K562 (cell line): ENCODE results near the gene KCNK7. TPM values are rescaled to one million over a fixed set of nuclear protein-coding genes. Genes with fewer than 3 reads are reported as not detected.

Experiments used
- ASH1L ChIP-seq: fragments of 450-650 bp; IDR thresholded peaks from 2 replicates; pipeline ENCODE4 v1.6.1; 2018; ENCODE audit warnings: borderline replicate concordance, mild to moderate bottlenecking, low read depth; ENCODE audit not compliant: partially characterized antibody
- DIDO1 ChIP-seq: fragments of 450-650 bp; IDR thresholded peaks from 2 replicates; pipeline ENCODE4 v1.6.1; 2016; ENCODE audit warnings: low read depth, missing biosample characterization, missing genetic modification characterization
- HDAC8 ChIP-seq: fragments of 450-650 bp; IDR thresholded peaks from 2 replicates; pipeline ENCODE4 v1.6.1; 2016; ENCODE audit warnings: mild to moderate bottlenecking, missing genetic modification characterization, moderate library complexity, missing compliant biosample characterization
- LCOR ChIP-seq: sonication (generic); formaldehyde crosslinking; IDR thresholded peaks from 2 replicates; pipeline ENCODE4 v1.8.0; 2022; ENCODE audit warnings: mild to moderate bottlenecking, missing genetic modification reagents
- MAFF ChIP-seq: IDR thresholded peaks from 2 replicates; pipeline ENCODE4 v1.6.1; 2012; ENCODE audit warnings: low read length, improper control_type of control experiment
- NFE2L1 ChIP-seq: fragments of 450-650 bp; IDR thresholded peaks from 2 replicates; pipeline ENCODE4 v1.6.1; 2016; ENCODE audit warnings: missing genetic modification characterization, low read depth, mild to moderate bottlenecking, missing compliant biosample characterization, moderate library complexity, borderline replicate concordance
- RBBP5 ChIP-seq: fragments of 200-600 bp; sonication (generic); IDR thresholded peaks from 2 replicates; pipeline ENCODE4 v1.6.1; 2012; ENCODE audit warnings: borderline replicate concordance, mild to moderate bottlenecking, low read length, control low read depth, inconsistent platforms; ENCODE audit not compliant: insufficient read depth, poor library complexity, severe bottlenecking
- TCF7 ChIP-seq: sonication (generic); IDR thresholded peaks from 2 replicates; pipeline ENCODE4 v1.6.1; 2016; ENCODE audit warnings: antibody characterized with exemption, borderline replicate concordance
- TEAD4 ChIP-seq, 2 experiments: sonication (generic) in 1 of 2; formaldehyde crosslinking in 1 of 2; IDR thresholded peaks; 2 replicates each; pipeline versions ENCODE4 v1.6.1 to v1.8.0; 2012 to 2022; ENCODE audit warnings: borderline replicate concordance in 1 of 2, inconsistent platforms in 1 of 2, low read length in 1 of 2, mild to moderate bottlenecking in 1 of 2, missing genetic modification reagents in 1 of 2
- XRCC3 ChIP-seq: fragments of 450-650 bp; IDR thresholded peaks from 2 replicates; pipeline ENCODE4 v1.6.1; 2017; ENCODE audit warnings: mild to moderate bottlenecking, moderate library complexity
- ZBTB17 ChIP-seq: fragments of 450-650 bp; formaldehyde crosslinking; IDR thresholded peaks from 2 replicates; pipeline ENCODE4 v1.4.0; 2020; ENCODE audit warnings: mild to moderate bottlenecking
- ZNF583 ChIP-seq: fragments of 250-450 bp; sonication (Bioruptor Pico); IDR thresholded peaks from 2 replicates; pipeline ENCODE4 v1.4.0; 2020
- ZNF75A ChIP-seq: fragments of 450-650 bp; formaldehyde crosslinking; IDR thresholded peaks from 2 replicates; pipeline ENCODE4 v1.4.0; 2020; ENCODE audit warnings: mild to moderate bottlenecking
- polyA plus RNA-seq, 8 experiments: library from polyadenylated mRNA; depleted of rRNA in 4 of 8; stranded (reverse) in 5 of 8; unstranded in 3 of 8; fragments of >200 nt; fragmentation: Nextera tagmentation in 2 of 8; fragmentation: Illumina TruSeq in 1 of 8; extraction: Ambion mirVana in 2 of 8; extraction: Trizol in 1 of 8; gene quantifications; 2 replicates each; pipeline versions ENCODE4 v1.2.1 to v1.2.3, GENCODE V29; 2011 to 2014; ENCODE audit warnings: inconsistent platforms in 1 of 8, missing spikeins in 1 of 8
- total RNA-seq, 7 experiments: library from RNA; depleted of rRNA in 6 of 7; stranded (reverse); fragments of >200 nt in 6 of 7; fragmentation: Illumina TruSeq in 2 of 7; extraction: Trizol in 2 of 7; gene quantifications; 2 replicates each; pipeline versions ENCODE4 v1.2.1 to v1.2.3, GENCODE V29; 2011 to 2021; ENCODE audit warnings: low replicate concordance in 1 of 7
- TF ChIP-seq, protein P1 (sequence below): fragments of 150-350 bp; IDR thresholded peaks from 2 replicates; pipeline ENCODE4 v1.6.1; 2014; ENCODE audit warnings: low read depth, mild to moderate bottlenecking, low read length, borderline replicate concordance
- TF ChIP-seq, protein P2 (sequence below), 3 experiments: IDR thresholded peaks in 2 of 3; conservative IDR thresholded peaks in 1 of 3; 2 replicates each; pipeline ENCODE4 v1.5.1; 2011 to 2012; ENCODE audit warnings: low read length in 3 of 3, mild to moderate bottlenecking in 3 of 3, control low read depth in 2 of 3, improper control_type of control experiment in 1 of 3, inconsistent platforms in 1 of 3, low read depth in 1 of 3, mixed read lengths in 1 of 3, moderate library complexity in 1 of 3; ENCODE audit not compliant: insufficient read depth in 2 of 3
- TF ChIP-seq, protein P3 (sequence below): sonication (generic); formaldehyde crosslinking; IDR thresholded peaks from 2 replicates; pipeline ENCODE4 v1.8.0; 2022; ENCODE audit warnings: mild to moderate bottlenecking, missing genetic modification reagents
- TF ChIP-seq, protein P4 (sequence below): IDR thresholded peaks from 2 replicates; pipeline ENCODE4 v1.6.1; 2011; ENCODE audit not compliant: insufficient read length; ENCODE audit errors: extremely low read depth
- TF ChIP-seq, protein P5 (sequence below): fragments of 450-650 bp; conservative IDR thresholded peaks from 2 replicates; pipeline ENCODE4 v1.6.1; 2016; ENCODE audit warnings: missing genetic modification characterization, low read depth, mild to moderate bottlenecking, missing compliant biosample characterization, moderate library complexity

The KCNK7 gene
- total and polyA plus RNA-seq, 9 of the 15 experiments (the other 6 are each of a cell fraction or from before 2014, with no cell fraction given) = 0.07 to 0.40 TPM; not detected in 7

DNA sequence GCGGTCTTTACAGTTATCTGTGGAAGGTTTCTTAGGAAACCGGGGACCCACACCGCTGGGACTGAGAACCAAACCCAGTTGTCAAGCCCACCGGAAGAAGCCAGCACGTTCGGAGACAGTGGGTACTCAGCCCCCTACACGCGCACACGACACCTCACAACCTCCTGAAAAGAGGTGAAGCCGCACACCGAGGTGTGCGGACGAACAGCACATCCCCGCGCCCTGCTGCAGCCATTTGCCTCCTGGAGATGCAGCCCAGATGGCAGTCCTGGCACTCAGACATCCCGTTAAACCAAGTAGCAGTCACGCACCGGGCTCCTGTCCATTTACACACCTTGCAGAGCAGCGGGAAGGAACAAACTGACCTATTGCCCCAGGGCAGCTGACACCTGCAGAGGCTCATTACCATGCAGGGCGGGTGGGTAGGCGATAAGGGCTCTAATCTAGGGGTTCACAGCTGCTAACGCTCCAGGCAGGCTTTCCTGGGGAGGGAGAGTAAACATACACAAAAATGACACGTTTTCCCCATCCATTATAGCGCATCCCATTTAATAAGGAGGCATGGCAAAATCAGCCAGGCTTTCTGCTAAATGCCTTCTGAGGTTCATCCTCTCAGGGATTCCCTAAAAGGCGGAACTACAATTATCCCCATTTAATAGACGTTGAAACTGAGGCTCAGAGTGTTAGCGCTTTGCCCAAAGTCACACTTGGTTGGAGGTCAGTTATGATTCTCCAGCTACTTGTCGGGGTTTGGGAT lies 20.6 kb downstream of the KCNK7 start (continued):
- TF ChIP-seq, protein P1, sequence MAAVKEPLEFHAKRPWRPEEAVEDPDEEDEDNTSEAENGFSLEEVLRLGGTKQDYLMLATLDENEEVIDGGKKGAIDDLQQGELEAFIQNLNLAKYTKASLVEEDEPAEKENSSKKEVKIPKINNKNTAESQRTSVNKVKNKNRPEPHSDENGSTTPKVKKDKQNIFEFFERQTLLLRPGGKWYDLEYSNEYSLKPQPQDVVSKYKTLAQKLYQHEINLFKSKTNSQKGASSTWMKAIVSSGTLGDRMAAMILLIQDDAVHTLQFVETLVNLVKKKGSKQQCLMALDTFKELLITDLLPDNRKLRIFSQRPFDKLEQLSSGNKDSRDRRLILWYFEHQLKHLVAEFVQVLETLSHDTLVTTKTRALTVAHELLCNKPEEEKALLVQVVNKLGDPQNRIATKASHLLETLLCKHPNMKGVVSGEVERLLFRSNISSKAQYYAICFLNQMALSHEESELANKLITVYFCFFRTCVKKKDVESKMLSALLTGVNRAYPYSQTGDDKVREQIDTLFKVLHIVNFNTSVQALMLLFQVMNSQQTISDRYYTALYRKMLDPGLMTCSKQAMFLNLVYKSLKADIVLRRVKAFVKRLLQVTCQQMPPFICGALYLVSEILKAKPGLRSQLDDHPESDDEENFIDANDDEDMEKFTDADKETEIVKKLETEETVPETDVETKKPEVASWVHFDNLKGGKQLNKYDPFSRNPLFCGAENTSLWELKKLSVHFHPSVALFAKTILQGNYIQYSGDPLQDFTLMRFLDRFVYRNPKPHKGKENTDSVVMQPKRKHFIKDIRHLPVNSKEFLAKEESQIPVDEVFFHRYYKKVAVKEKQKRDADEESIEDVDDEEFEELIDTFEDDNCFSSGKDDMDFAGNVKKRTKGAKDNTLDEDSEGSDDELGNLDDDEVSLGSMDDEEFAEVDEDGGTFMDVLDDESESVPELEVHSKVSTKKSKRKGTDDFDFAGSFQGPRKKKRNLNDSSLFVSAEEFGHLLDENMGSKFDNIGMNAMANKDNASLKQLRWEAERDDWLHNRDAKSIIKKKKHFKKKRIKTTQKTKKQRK = no peak
- TF ChIP-seq, protein P2, sequence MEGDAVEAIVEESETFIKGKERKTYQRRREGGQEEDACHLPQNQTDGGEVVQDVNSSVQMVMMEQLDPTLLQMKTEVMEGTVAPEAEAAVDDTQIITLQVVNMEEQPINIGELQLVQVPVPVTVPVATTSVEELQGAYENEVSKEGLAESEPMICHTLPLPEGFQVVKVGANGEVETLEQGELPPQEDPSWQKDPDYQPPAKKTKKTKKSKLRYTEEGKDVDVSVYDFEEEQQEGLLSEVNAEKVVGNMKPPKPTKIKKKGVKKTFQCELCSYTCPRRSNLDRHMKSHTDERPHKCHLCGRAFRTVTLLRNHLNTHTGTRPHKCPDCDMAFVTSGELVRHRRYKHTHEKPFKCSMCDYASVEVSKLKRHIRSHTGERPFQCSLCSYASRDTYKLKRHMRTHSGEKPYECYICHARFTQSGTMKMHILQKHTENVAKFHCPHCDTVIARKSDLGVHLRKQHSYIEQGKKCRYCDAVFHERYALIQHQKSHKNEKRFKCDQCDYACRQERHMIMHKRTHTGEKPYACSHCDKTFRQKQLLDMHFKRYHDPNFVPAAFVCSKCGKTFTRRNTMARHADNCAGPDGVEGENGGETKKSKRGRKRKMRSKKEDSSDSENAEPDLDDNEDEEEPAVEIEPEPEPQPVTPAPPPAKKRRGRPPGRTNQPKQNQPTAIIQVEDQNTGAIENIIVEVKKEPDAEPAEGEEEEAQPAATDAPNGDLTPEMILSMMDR (IDR thresholded peaks at IDR 0.05 in 2 of 3, conservative IDR thresholded peaks at IDR 0.05 in 1 of 3; ENCODE audit: insufficient read depth in 2 of 3, low read depth in 1 of 3, low read length in 3 of 3) = 0 out of 6 replicates have a peak, but pooled peaks of 2 of the 3 experiments have one; percentile 6
- TF ChIP-seq RBBP5 (no peak), HDAC8 (tag) (no peak), MAFF (no peak), LCOR (CRISPR knock-in tag) (no peak), ZBTB17 (CRISPR knock-in tag) (no peak), ASH1L (peak; percentile 32), TCF7 (no peak; the same call in 1 of the 2 replicates), XRCC3 (no peak), TEAD4 (IDR thresholded peaks at IDR 0.05; ENCODE audit: low read length) (peak; percentile 96), TEAD4 (CRISPR knock-in tag; IDR thresholded peaks at IDR 0.05; ENCODE audit: borderline replicate concordance) (no peak), ZNF583 (CRISPR knock-in tag) (no peak), NFE2L1 (tag) (no peak), DIDO1 (tag) (no peak), ZNF75A (CRISPR knock-in tag) (no peak)
- TF ChIP-seq, protein P3, sequence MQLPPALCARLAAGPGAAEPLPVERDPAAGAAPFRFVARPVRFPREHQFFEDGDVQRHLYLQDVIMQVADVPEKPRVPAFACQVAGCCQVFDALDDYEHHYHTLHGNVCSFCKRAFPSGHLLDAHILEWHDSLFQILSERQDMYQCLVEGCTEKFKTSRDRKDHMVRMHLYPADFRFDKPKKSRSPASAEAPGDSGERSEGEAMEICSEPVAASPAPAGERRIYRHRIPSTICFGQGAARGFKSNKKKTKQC (CRISPR knock-in tag) = no peak
- TF ChIP-seq, protein P4, sequence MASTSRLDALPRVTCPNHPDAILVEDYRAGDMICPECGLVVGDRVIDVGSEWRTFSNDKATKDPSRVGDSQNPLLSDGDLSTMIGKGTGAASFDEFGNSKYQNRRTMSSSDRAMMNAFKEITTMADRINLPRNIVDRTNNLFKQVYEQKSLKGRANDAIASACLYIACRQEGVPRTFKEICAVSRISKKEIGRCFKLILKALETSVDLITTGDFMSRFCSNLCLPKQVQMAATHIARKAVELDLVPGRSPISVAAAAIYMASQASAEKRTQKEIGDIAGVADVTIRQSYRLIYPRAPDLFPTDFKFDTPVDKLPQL = no peak
- TF ChIP-seq, protein P5, sequence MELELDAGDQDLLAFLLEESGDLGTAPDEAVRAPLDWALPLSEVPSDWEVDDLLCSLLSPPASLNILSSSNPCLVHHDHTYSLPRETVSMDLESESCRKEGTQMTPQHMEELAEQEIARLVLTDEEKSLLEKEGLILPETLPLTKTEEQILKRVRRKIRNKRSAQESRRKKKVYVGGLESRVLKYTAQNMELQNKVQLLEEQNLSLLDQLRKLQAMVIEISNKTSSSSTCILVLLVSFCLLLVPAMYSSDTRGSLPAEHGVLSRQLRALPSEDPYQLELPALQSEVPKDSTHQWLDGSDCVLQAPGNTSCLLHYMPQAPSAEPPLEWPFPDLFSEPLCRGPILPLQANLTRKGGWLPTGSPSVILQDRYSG = peak; percentile 33; the same call in 1 of the 2 replicates
